NOMO-1 treated with DMSO at 0.1 percent for 48 hours (cell line): ENCODE data around the gene DDOST.

Experiments used
- DNase-seq: peaks from one replicate; lab custom pipeline; 2025; ENCODE audit not compliant: unreplicated experiment; lab: John Stamatoyannopoulos, UW

Gene DDOST

GRCh38 chr1:20663365-20663764 lies 2.2 kb upstream of the DDOST start:
- no peak for DNase-seq

- no peak for DNase-seq
Measured at GRCh38 chr1:20662110-20662475, 924 bp upstream of the DDOST start.

- DNase-seq, result peak; percentile 19
Measured at GRCh38 chr1:20660847-20661206, 342 bp downstream of the DDOST start.

GRCh38 chr1:20660363-20660762 lies 806 bp downstream of the DDOST start:
- no peak for DNase-seq

- DNase-seq, result no peak
Measured at GRCh38 chr1:20658166-20658915, 2.8 kb downstream of the DDOST start.

GRCh38 chr1:20657024-20657423 lies 4.1 kb downstream of the DDOST start:
- DNase-seq, result no peak

- no peak for DNase-seq
Measured at GRCh38 chr1:20654104-20654690, 7.0 kb downstream of the DDOST start.

GRCh38 chr1:20652300-20652699 lies 8.9 kb downstream of the DDOST start:
- no peak for DNase-seq

- no peak for DNase-seq
Measured at GRCh38 chr1:20648946-20649345, 12.2 kb downstream of the DDOST start.

GRCh38 chr1:20648438-20648837 lies 12.7 kb downstream of the DDOST start:
- no peak for DNase-seq

- no peak for DNase-seq
Measured at GRCh38 chr1:20645414-20645813, 15.8 kb downstream of the DDOST start.

GRCh38 chr1:20644416-20644815 lies 16.8 kb downstream of the DDOST start:
- no peak for DNase-seq

- DNase-seq, result no peak
Measured at GRCh38 chr1:20643080-20643479, 18.1 kb downstream of the DDOST start.

- DNase-seq, result no peak
Measured at GRCh38 chr1:20641975-20642374, 19.2 kb downstream of the DDOST start.

- peak; percentile 54 for DNase-seq
Measured at GRCh38 chr1:20640183-20640597, 21.0 kb downstream of the DDOST start.

- no peak for DNase-seq
Measured at GRCh38 chr1:20636785-20637347, 24.3 kb downstream of the DDOST start.

GRCh38 chr1:20634594-20635084 lies 26.5 kb downstream of the DDOST start:
- DNase-seq, result peak; percentile 36

GRCh38 chr1:20634065-20634593 lies 27.0 kb downstream of the DDOST start:
- peak; percentile 46 for DNase-seq

- DNase-seq, result peak; percentile 68
Measured at GRCh38 chr1:20633190-20634064, 27.7 kb downstream of the DDOST start, which contains the start of gene PINK1. Gene PINK1 (plus strand): TSS chr1:20633458. CDS start chr1:20633549, 91 bp downstream.

- DNase-seq, result no peak
Measured at GRCh38 chr1:20632386-20632785, 28.8 kb downstream of the DDOST start.

GRCh38 chr1:20630729-20631128 lies 30.4 kb downstream of the DDOST start:
- no peak for DNase-seq
